GM10847 (cell line): ENCODE results near the gene IRF2BP2.
A peak's percentile ranks its signal among the peaks of the same experiment; 100 is the strongest.

Experiments
- POLR2A ChIP-seq: IDR thresholded peaks from 2 replicates; pipeline ENCODE4 v1.6.1; 2011; ENCODE audit not compliant: insufficient read length; ENCODE audit errors: extremely low read depth

IRF2BP2 gene

GRCh38 chr1:234600418-234601281 is 9.3 kb downstream of the IRF2BP2 start:
- TF ChIP-seq POLR2A: no peak

DNA sequence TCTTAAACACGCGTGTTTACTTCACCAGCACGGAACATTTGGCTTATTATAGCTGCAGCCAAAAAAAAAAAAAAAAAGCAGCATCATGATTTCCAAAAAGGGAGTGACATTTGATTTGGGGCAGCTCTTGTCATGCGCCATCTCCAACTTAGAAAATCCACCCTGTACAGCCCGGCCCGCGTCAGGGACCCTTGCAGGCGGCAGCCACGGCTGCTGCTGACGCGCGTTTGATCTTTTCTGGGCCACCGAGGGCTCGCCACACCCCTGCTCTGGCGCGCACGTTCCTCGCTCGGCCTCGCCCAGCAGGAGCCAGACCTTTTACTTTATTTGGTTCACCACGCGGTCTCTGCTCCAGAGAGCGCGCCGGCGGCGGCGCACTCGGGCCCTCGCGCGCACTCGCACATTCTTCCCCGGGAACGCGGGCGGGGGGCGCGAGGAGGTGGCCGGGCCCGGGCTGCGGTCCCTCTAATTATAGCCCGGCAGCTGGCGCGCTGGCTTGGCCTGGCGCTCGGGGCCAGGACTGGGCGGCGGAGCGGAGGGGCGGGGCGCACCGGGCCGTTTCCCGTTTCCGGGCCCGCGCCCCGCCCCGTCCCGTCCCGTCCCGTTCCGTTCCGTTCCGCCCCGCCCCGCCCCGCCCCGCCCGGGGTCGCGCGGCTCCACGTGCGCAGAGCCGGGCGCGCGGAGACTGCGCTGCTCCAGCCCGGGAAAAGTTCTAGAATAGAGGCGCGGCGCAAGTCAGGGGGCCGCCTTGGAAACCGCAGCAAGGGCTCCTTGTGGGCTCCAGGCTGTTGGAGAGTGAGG is 10.2 kb downstream of the IRF2BP2 start:
- TF ChIP-seq POLR2A: peak; percentile 52

GRCh38 chr1:234598974-234599616 is 10.9 kb downstream of the IRF2BP2 start:
- no peak for TF ChIP-seq POLR2A

DNA sequence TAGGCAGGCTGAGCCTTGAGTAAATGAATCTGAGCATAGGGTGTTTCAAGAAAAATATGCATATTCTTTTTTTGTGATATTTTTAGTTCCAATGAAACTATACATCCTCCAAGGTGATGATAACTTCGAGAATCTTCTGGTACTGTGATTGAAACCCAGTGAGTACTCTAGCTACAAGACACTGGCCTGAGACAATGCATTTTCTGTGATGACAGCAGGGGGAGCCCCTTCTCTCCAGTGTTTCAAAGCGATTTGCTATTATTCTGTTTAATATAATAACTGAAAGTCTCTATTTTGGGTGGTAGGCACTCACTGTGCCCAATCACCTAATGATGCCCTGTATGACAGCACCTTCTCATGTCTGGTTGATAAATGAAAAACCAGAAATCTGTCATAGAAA is 12.1 kb downstream of the IRF2BP2 start:
- TF ChIP-seq POLR2A: no peak

- no peak for TF ChIP-seq POLR2A
These were observed 14.1 kb downstream of the IRF2BP2 start for GRCh38 chr1:234595899-234596298.

DNA sequence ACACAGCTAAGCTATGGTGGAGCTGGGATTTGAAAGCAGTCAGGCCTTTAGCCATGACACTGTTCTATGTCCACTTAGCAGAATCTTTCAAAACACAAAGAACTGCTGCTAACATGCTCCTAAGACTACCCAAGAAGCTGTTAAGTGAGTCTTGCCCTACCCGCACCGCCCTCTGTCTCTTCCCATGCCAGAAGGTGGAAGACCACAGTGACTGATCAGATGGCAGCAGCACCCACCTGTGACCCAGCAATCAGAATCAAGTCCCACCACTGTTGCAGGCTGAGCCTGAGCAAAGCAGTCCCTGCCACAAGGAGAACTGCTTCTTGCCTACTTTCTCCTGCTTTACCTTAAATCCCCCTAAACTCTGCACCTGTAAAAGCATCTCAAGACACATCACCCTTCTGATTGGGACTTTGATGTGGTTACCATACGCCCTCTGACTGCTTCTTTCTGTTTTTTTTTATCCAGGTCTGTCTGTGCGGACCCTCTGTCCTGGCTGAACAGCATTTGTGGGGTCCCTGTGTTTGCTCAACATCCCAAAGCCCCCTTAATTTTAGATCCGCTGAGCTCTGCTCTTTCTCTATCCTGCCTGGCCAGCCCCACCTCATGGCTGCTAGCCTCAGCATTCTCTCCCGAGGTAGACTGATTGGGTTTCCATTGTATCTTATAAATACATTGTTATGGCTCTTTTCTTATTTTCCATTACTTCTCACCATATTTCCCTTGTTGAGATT is 16.0 kb downstream of the IRF2BP2 start:
- TF ChIP-seq POLR2A: no peak

DNA sequence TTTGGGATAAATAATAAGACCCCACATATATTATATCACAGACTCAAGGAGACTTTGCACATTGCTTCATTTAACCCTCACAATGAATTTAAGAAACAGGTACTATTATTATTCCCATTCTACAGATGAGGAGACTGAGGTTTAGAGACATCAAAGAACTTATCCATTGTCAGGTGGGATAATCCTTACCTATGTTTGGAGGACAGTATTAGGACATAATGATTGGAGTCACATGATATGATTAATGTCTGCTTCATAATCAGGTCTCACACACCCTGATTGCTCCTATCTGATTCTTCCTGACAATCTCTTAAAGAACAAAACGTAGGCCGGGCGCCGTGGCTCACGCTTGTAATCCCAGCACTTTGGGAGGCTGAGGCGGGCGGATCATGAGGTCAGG is 16.9 kb downstream of the IRF2BP2 start:
- no peak for TF ChIP-seq POLR2A

- no peak for TF ChIP-seq POLR2A
These were observed 17.7 kb downstream of the IRF2BP2 start for GRCh38 chr1:234592240-234592639.

DNA sequence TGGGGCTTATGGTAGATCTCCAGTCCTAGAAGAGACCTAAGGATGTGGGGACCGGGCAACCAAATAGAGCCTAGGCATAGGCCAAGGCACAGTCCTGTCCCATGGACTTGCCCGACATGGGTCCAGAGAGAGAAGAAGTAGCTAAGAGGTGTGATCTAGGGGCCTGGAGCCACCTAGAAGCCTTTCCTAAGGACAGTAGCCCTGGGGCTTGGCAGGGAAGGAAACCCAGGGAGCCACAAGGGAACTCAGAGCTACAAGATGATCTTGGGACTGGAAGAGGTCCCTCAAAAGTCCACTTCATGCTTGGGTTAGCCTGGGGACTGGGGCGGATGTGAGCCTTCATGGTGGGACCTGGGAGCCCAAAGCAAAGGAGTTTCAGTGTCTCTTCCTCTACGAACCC is 18.8 kb downstream of the IRF2BP2 start:
- TF ChIP-seq POLR2A: no peak

DNA sequence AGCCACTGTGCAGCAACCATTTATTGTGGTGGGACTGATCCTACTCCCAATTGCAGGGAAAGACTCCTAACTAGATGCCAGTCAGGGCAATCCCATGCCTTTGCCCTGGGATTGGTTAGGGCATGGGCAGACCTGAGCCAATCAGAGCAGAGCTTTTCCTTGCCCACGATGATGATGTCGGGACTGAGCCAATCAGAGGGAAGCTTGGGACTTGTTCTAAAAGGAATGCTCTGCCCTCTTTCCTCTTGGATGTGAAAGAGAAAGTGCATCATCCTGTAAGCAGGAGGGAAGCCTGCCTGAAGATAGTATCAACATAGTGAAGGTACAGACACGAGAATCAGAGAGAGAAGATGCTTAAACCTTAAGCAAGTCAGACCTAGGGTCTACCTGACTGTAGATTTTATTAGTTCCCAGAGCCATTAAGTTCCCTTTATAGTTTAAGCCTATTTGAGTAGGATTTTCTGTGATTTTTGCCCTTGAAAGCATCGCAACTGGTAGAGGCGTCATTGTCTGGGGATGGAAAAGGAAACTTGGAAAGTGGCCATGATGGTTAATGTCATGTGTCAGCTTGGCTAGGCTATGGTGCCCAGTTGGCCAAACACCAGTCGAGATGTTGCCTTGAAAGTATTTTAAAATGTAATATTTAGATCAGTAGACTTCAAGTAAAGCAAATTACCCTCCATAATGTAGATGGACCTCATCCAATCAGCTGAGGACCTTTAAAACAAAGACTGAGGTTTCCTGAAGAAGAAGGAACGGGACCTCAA is 19.9 kb downstream of the IRF2BP2 start:
- no peak for TF ChIP-seq POLR2A

- no peak for TF ChIP-seq POLR2A
These were observed 20.7 kb downstream of the IRF2BP2 start for GRCh38 chr1:234589064-234589800.

- TF ChIP-seq POLR2A: no peak
These were observed 21.6 kb downstream of the IRF2BP2 start for GRCh38 chr1:234588386-234588785.

GRCh38 chr1:234586892-234587485 is 23.0 kb downstream of the IRF2BP2 start:
- no peak for TF ChIP-seq POLR2A
